NB4 (cell line): ENCODE data around the gene RBMS3.

Source experiments
- DNase-seq: peaks from one replicate; pipeline ENCODE4 v3.0.0; 2010; ENCODE audit warnings: low read depth
- H3K4me3 ChIP-seq: one replicate; pipeline ENCODE4 v1.5.1; 2011; ENCODE audit warnings: mild to moderate bottlenecking, low read depth, low read length, moderate library complexity
- CTCF ChIP-seq: IDR thresholded peaks from one replicate; pipeline ENCODE4 v1.5.1; 2012; ENCODE audit warnings: low read depth, low read length
- MAX ChIP-seq: IDR thresholded peaks from 2 replicates; pipeline ENCODE4 v1.6.1; 2011; ENCODE audit warnings: low read depth, low read length
- MYC ChIP-seq: IDR thresholded peaks from 2 replicates; pipeline ENCODE4 v1.6.1; 2011; ENCODE audit warnings: low read depth, low read length
- POLR2A ChIP-seq: IDR thresholded peaks from 2 replicates; pipeline ENCODE4 v1.6.1; 2011; ENCODE audit warnings: mild to moderate bottlenecking; ENCODE audit not compliant: insufficient read length; ENCODE audit errors: extremely low read depth

The RBMS3 gene

GRCh38 chr3:29440413-29441305 is 159.8 kb downstream of the RBMS3 start:
- H3K4me3 ChIP-seq, result no peak overlapping the region
- TF ChIP-seq CTCF (no peak), POLR2A (no peak), MYC (no peak), MAX (no peak)
- no peak for DNase-seq

GRCh38 chr3:29441422-29441821 is 160.6 kb downstream of the RBMS3 start:
- no peak overlapping the region for H3K4me3 ChIP-seq
- no peak for DNase-seq
- TF ChIP-seq POLR2A (no peak), MAX (no peak), MYC (no peak), CTCF (no peak)

- H3K4me3 ChIP-seq, result no peak overlapping the region
- no peak for DNase-seq
- TF ChIP-seq POLR2A (no peak), CTCF (no peak), MYC (no peak), MAX (no peak)
These were observed 167.2 kb downstream of the RBMS3 start for GRCh38 chr3:29447946-29448627.

- TF ChIP-seq MYC, result no peak
- TF ChIP-seq POLR2A, result no peak
- TF ChIP-seq CTCF, result no peak
- TF ChIP-seq MAX, result no peak
- DNase-seq, result no peak
- no peak overlapping the region for H3K4me3 ChIP-seq
These were observed 171.0 kb downstream of the RBMS3 start for GRCh38 chr3:29451920-29452319.

GRCh38 chr3:29452934-29453283 is 172.0 kb downstream of the RBMS3 start:
- no peak overlapping the region for H3K4me3 ChIP-seq
- DNase-seq, result no peak
- TF ChIP-seq MYC (no peak), MAX (no peak), CTCF (no peak), POLR2A (no peak)
